ENCODE data around the gene ZC3HAV1L. TPM values are rescaled to one million over a fixed set of nuclear protein-coding genes. Genes with fewer than 3 reads are reported as not detected.

ZC3HAV1L gene
- total RNA-seq, 6 experiments from 2014 or later: 9.2 to 12.1 (median 10.3) TPM

- peak overlapping the region; percentile 76 for H3K4me3 Mint-ChIP-seq
- peaks cover 22% of the 10 kb centered on the region for H3K4me1 Mint-ChIP-seq (ENCODE audit: low read depth)
- no peaks in the 10 kb centered on the region; the same call in 1 of the 2 replicates for H3K27me3 Mint-ChIP-seq (ENCODE audit: insufficient read depth)
- peak overlapping the region; percentile 74 for H3K27ac Mint-ChIP-seq
- H3K36me3 Mint-ChIP-seq (ENCODE audit: low read depth): no peaks in the 10 kb centered on the region
- H3K9me3 Mint-ChIP-seq: no peaks in the 10 kb centered on the region
- peak; percentile 79 for TF ChIP-seq CTCF (IDR thresholded peaks at IDR 0.05)
- peak; percentile 75 for DNase-seq
Observed at GRCh38 chr7:139016931-139017511, 18.8 kb downstream of the ZC3HAV1L start.

GRCh38 chr7:139011373-139011772 lies 24.5 kb downstream of the ZC3HAV1L start:
- H3K27ac Mint-ChIP-seq: no peak overlapping the region
- no peaks in the 10 kb centered on the region; the same call in 1 of the 2 replicates for H3K27me3 Mint-ChIP-seq (ENCODE audit: insufficient read depth)
- peaks cover under 1% of the 10 kb centered on the region for H3K4me1 Mint-ChIP-seq (ENCODE audit: low read depth)
- DNase-seq: no peak
- no peaks in the 10 kb centered on the region for H3K36me3 Mint-ChIP-seq (ENCODE audit: low read depth)
- no peaks in the 10 kb centered on the region for H3K9me3 Mint-ChIP-seq
- H3K4me3 Mint-ChIP-seq: no peak overlapping the region
- TF ChIP-seq CTCF (IDR thresholded peaks at IDR 0.05): no peak

GRCh38 chr7:139004321-139005090 lies 31.3 kb downstream of the ZC3HAV1L start:
- TF ChIP-seq CTCF (IDR thresholded peaks at IDR 0.05): no peak
- Mint-ChIP-seq H3K4me1 (ENCODE audit: low read depth) (no peaks in the 10 kb centered on the region), H3K27me3 (ENCODE audit: insufficient read depth) (peaks cover 9% of the 10 kb centered on the region), H3K27ac (no peak overlapping the region), H3K4me3 (no peak overlapping the region), H3K36me3 (ENCODE audit: low read depth) (peaks cover 13% of the 10 kb centered on the region; the same call in 1 of the 2 replicates), H3K9me3 (peaks cover 7% of the 10 kb centered on the region)
- DNase-seq: no peak

- Mint-ChIP-seq H3K9me3 (peaks cover 5% of the 10 kb centered on the region), H3K27me3 (ENCODE audit: insufficient read depth) (peaks cover 8% of the 10 kb centered on the region), H3K4me3 (no peak overlapping the region)
Observed at GRCh38 chr7:138999414-138999813, 36.4 kb downstream of the ZC3HAV1L start.

GRCh38 chr7:138992052-138992531 lies 43.8 kb downstream of the ZC3HAV1L start:
- H3K27me3 Mint-ChIP-seq (ENCODE audit: insufficient read depth): peaks cover 3% of the 10 kb centered on the region
- H3K4me1 Mint-ChIP-seq (ENCODE audit: low read depth): peaks cover 30% of the 10 kb centered on the region
- TF ChIP-seq CTCF (IDR thresholded peaks at IDR 0.05): no peak
- H3K4me3 Mint-ChIP-seq: peak overlapping the region; percentile 20
- DNase-seq: peak; percentile 87
- H3K9me3 Mint-ChIP-seq: peaks cover 10% of the 10 kb centered on the region
- H3K36me3 Mint-ChIP-seq (ENCODE audit: low read depth): peaks cover 13% of the 10 kb centered on the region; the same call in 1 of the 2 replicates
- H3K27ac Mint-ChIP-seq: peak overlapping the region; percentile 87

More at GRCh38 chr7:138999414-138999813, 36.4 kb downstream of the ZC3HAV1L start:
- Mint-ChIP-seq H3K36me3 (ENCODE audit: low read depth) (peaks cover 5% of the 10 kb centered on the region; the same call in 1 of the 2 replicates), H3K27ac (no peak overlapping the region), H3K4me1 (ENCODE audit: low read depth) (no peaks in the 10 kb centered on the region)
- no peak for TF ChIP-seq CTCF (IDR thresholded peaks at IDR 0.05)
- no peak for DNase-seq
